ENCODE measurements around the gene FXR2. TPM values are rescaled to one million over a fixed set of nuclear protein-coding genes. Genes with fewer than 3 reads are reported as not detected.

Gene FXR2
- total and polyA plus RNA-seq, 2 donors (not counting 3 experiments of a cell fraction or from before 2014, with no cell fraction given) = 40.1 to 48.9 TPM

DNA sequence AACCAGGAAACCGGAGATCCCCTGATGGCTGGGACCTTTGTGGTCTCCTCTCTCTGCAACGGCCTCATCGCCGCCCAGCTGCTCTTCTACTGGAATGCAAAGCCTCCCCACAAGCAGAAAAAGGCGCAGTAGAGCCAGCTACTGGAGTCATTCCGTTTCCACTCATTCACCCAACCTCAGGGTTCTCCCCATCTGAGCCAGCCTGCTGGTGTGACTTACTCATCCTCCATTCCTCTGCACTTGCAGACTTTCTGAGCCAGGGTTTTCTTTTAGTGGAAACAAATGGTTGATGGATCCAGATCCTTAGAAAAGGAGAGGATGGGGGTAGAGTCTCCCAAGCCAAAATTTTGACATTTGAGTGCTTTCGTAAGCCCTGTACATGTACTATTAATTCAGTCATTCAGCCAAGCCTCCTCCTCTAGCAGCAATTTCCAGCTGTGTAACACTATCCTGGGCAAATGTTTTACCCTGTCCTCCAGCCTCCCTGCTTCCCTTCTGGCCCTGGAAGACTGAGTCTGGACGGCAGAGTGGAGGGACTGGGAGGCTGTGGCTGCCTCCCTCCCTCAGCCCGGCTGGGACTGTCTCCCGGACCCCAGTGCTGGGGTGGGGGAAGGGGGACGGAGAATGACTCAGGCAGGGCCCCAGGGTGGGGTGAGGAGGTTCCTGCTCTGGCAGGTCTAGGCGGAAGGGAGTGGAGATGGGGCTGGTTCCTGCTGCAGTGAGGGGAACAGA, 27.1 kb downstream of the FXR2 start:
- peaks cover 22% of the 10 kb centered on the region for H3K79me2 ChIP-seq (ENCODE audit: control insufficient read depth, insufficient read depth, low read length)
- dilution Hi-C loops (cut with MboI; ENCODE audit: extremely low pct_ligation_motif_present, low sequenced_read_pairs) (no loop called here), intact Hi-C loops (cut with micrococcal nuclease) (loop anchor here (2.0 kb wide), 1 partner anchor 27 kb away; the partner anchor contains the start of gene FXR2)
- H3K9ac ChIP-seq (replicated peaks; ENCODE audit: extremely low read depth, insufficient read depth, low read length) = no peak overlapping the region
- H3K4me2 ChIP-seq (ENCODE audit: insufficient read depth, low read length) = no peak overlapping the region
- peak; percentile 21 for TF ChIP-seq FOS (IDR thresholded peaks at IDR 0.05; ENCODE audit: borderline replicate concordance, insufficient read depth, low read length)
- TF ChIP-seq POLR2A (IDR thresholded peaks at IDR 0.05; ENCODE audit: low read depth, low read length) = no peak
- no peaks in the 10 kb centered on the region for H3K27me3 ChIP-seq (ENCODE audit: control insufficient read depth in 2 of 2, insufficient read depth in 2 of 2, low read length in 2 of 2)
- peaks cover 7 to 24% of the 10 kb centered on the region in 2 experiments for H3K36me3 ChIP-seq (ENCODE audit: control insufficient read depth in 2 of 2, extremely low read depth in 1 of 2, insufficient read depth in 2 of 2, low read length in 2 of 2)
- H3K9me3 ChIP-seq (replicated peaks; ENCODE audit: control insufficient read depth, insufficient read depth, low read length) = no peaks in the 10 kb centered on the region
- no peaks in the 10 kb centered on the region for H4K20me1 ChIP-seq (replicated peaks; ENCODE audit: control insufficient read depth, extremely low read depth, insufficient read depth, low read length)
- ChIA-PET CTCF (interaction anchor here (0.8 to 5.1 kb wide), 4 partner anchors 12 to 232 kb away, joined by 3 to 61 read pairs (median 5); partner anchors contain the start of genes SENP3, TP53 and WRAP53), POLR2A (interaction anchor here (1.2 kb wide), 1 partner anchor 11 kb away, joined by 3 read pairs; no protein-coding TSS in a partner anchor)
- FAIRE-seq (peak; percentile 42), DNase-seq (ENCODE audit: low read depth, low spot score) (no peak)
- peaks cover 25% of the 10 kb centered on the region for H3K4me1 ChIP-seq (ENCODE audit: control insufficient read depth, extremely low read depth, insufficient read depth, low read length)
- H3K27ac ChIP-seq (ENCODE audit: insufficient read depth, low read depth, low read length) = no peak overlapping the region
- H3K4me3 ChIP-seq (replicated peaks in 1 of 3; ENCODE audit: insufficient read depth in 1 of 3, low read depth in 1 of 3, low read length in 3 of 3) = no peak overlapping the region
- H2AFZ ChIP-seq (ENCODE audit: low read depth, low read length) = no peak overlapping the region
- no peaks in the 10 kb centered on the region for H3K9me1 ChIP-seq (replicated peaks; ENCODE audit: control insufficient read depth, extremely low read depth, insufficient read depth, low read length)
- no TSS peak for BruUV-seq (replicated peaks)

DNA sequence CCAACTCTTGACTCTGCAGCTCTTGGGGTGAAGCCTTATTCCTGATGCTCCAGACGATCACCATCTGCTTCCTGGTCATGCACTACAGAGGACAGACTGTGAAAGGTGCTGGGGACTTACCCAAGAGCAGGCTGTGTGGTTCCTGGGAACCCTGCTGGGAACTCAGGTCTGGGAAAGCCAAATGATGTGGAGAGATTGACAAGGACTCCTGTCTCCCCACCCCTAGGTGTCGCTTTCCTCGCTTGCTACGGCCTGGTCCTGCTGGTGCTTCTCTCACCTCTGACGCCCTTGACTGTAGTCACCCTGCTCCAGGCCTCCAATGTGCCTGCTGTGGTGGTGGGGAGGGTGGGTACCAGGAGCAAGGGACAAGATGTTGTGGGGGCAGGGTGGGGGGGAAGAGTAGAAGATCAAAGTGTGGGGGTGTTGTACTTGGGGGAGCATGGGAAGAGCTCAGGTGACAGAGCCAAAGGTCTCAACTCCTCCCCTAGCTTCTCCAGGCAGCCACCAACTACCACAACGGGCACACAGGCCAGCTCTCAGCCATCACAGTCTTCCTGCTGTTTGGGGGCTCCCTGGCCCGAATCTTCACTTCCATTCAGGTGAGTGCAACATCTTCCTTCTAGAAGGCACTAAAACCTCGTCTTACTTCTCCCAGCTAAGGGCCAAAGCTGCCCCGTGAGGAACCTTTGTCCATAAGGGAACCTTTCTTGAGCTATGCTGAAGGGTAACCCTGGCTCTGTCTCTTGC, 27.9 kb downstream of the FXR2 start:
- H3K79me2 ChIP-seq (ENCODE audit: control insufficient read depth, insufficient read depth, low read length) = peaks cover 22% of the 10 kb centered on the region
- TF ChIP-seq POLR2A (IDR thresholded peaks at IDR 0.05; ENCODE audit: low read depth, low read length) = no peak
- no peak for TF ChIP-seq EZH2 (IDR thresholded peaks at IDR 0.05; ENCODE audit: borderline replicate concordance, low read depth, low read length, severe bottlenecking)
- H3K4me1 ChIP-seq (ENCODE audit: control insufficient read depth, extremely low read depth, insufficient read depth, low read length) = peaks cover 26% of the 10 kb centered on the region
- no peaks in the 10 kb centered on the region for H3K27me3 ChIP-seq (ENCODE audit: control insufficient read depth in 2 of 2, insufficient read depth in 2 of 2, low read length in 2 of 2)
- no peak overlapping the region for H3K4me3 ChIP-seq (replicated peaks in 1 of 3; ENCODE audit: insufficient read depth in 1 of 3, low read depth in 1 of 3, low read length in 3 of 3)
- POLR2A ChIA-PET = interaction anchor here (1.2 kb wide), 1 partner anchor 11 kb away, joined by 3 read pairs; no protein-coding TSS in a partner anchor
- no peak overlapping the region for H3K4me2 ChIP-seq (ENCODE audit: insufficient read depth, low read length)
- no peak overlapping the region for H3K9ac ChIP-seq (replicated peaks; ENCODE audit: extremely low read depth, insufficient read depth, low read length)
- FAIRE-seq = no peak
- intact Hi-C loops (cut with micrococcal nuclease) = no loop called here
- H3K9me3 ChIP-seq (replicated peaks; ENCODE audit: control insufficient read depth, insufficient read depth, low read length) = no peaks in the 10 kb centered on the region
- H3K36me3 ChIP-seq (ENCODE audit: control insufficient read depth in 2 of 2, extremely low read depth in 1 of 2, insufficient read depth in 2 of 2, low read length in 2 of 2) = peaks cover 7 to 17% of the 10 kb centered on the region in 2 experiments
- no peaks in the 10 kb centered on the region for H4K20me1 ChIP-seq (replicated peaks; ENCODE audit: control insufficient read depth, extremely low read depth, insufficient read depth, low read length)
- H2AFZ ChIP-seq (ENCODE audit: low read depth, low read length) = no peak overlapping the region
- no peak for DNase-seq (ENCODE audit: low read depth, low spot score)
- BruUV-seq (replicated peaks) = no TSS peak
- dilution Hi-C loops (cut with MboI; ENCODE audit: extremely low pct_ligation_motif_present, low sequenced_read_pairs) = no loop called here
- CTCF ChIA-PET = interaction anchor here (0.8 to 5.1 kb wide), 4 partner anchors 11 to 231 kb away, joined by 3 to 61 read pairs (median 5); partner anchors contain the start of genes SENP3, TP53 and WRAP53
- no peaks in the 10 kb centered on the region for H3K9me1 ChIP-seq (replicated peaks; ENCODE audit: control insufficient read depth, extremely low read depth, insufficient read depth, low read length)
- no peak overlapping the region for H3K27ac ChIP-seq (ENCODE audit: insufficient read depth, low read depth, low read length)

All from endothelial cell of umbilical vein (primary cell).